ENCODE data around the gene HOXC10. TPM values are rescaled to one million over a fixed set of nuclear protein-coding genes. Genes with fewer than 3 reads are reported as not detected.

Gene HOXC10
- total and polyA plus RNA-seq, 3 experiments from 2014 or later: not detected

DNA sequence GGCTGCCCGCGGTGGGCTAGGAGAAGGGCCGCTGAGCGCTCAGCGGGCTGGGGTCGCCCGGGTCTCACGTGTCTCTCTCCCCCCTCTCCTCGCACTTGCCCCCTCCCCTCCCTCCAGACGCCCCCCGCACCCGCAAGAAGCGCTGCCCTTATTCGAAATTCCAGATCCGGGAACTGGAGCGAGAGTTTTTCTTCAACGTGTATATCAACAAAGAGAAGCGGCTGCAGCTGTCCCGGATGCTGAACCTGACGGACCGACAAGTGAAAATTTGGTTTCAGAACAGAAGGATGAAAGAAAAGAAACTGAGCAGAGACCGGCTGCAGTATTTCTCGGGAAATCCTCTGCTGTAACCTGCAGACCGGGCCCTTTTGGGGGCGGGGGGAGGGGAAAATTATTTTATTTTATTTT, 9.9 kb upstream of the HOXC10 start:
- no peak overlapping the region for H3K4me3 ChIP-seq (ENCODE audit: low read length)
- Mint-ChIP-seq H3K4me1 (peaks cover 25 to 40% (median 31%) of the 10 kb centered on the region in 3 donors), H3K9me3 (peaks cover 0 to 17% (median 12%) of the 10 kb centered on the region in 5 donors), H3K4me3 (peak overlapping the region; percentile 40 to 83 (median 68)), H3K36me3 (no peaks in the 10 kb centered on the region), H3K27ac (peak overlapping the region in 2 of 8 donors; percentile 38 to 61), H3K27me3 (peaks cover 89 to 92% of the 10 kb centered on the region in 2 donors)
- DNase-seq: no peak
- peaks cover 96% of the 10 kb centered on the region for H3K27me3 ChIP-seq (ENCODE audit: insufficient read depth, low read length, poor library complexity, severe bottlenecking)
- ChIA-PET POLR2A (no interaction called here), CTCF (interaction anchor here (1.1 kb wide), 1 partner anchor 31 kb away, joined by 4 read pairs; no protein-coding TSS in a partner anchor)
- H3K27ac ChIP-seq (ENCODE audit: low read depth, low read length): no peak overlapping the region
- H3K36me3 ChIP-seq (ENCODE audit: insufficient read depth, low read length): no peaks in the 10 kb centered on the region
- no peaks in the 10 kb centered on the region for H3K9me3 ChIP-seq (ENCODE audit: low read length)
- H3K4me1 ChIP-seq (ENCODE audit: insufficient read depth, low read length): peaks cover 21% of the 10 kb centered on the region

DNA sequence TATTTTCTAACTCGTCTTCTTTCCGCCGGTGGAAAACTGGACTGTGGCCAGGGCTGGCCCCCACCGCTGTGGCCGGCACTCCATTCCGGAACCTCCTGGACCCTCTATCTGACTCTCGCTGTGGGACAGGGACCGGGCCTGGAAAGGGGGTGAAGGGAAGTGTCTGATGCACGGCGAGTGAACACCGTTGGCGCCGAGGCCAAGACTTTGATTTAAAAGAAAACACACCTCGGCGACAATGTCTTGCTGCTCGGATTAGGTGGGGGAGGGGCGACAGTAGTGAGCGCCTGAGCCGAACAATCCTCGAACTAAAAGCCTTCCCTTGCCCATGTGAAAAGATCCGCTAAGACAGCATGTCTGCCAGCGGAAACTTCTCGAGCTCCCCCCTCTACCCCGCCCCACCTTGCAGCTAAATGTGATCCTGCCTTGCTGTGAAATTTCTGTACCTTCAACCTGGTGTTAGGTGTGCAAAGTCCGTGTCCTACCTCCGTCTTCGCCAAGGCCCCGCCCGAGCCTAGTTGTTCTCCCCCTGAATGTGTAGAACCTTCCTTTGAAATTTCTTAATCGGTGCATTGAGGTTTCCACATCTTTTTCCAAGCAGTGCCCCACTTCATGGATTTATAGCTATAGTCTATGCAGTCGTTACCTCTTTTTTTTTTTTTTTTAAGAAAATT, 9.3 kb upstream of the HOXC10 start:
- ChIA-PET POLR2A (no interaction called here), CTCF (interaction anchor here (1.1 to 1.2 kb wide), 2 partner anchors 30 to 230 kb away, joined by 3 to 4 read pairs; no protein-coding TSS in a partner anchor)
- Mint-ChIP-seq H3K36me3 (no peaks in the 10 kb centered on the region), H3K4me1 (peaks cover 28 to 40% (median 35%) of the 10 kb centered on the region in 3 donors), H3K27me3 (peaks cover 89 to 92% of the 10 kb centered on the region in 2 donors), H3K9me3 (peaks cover 0 to 17% (median 12%) of the 10 kb centered on the region in 5 donors), H3K4me3 (peak overlapping the region; percentile 16 to 73 (median 64)), H3K27ac (peak overlapping the region in 3 of 8 donors; percentile 38 to 54 (median 38))
- Histone ChIP-seq H3K27me3 (ENCODE audit: insufficient read depth, low read length, poor library complexity, severe bottlenecking) (peaks cover 96% of the 10 kb centered on the region), H3K27ac (ENCODE audit: low read depth, low read length) (no peak overlapping the region), H3K9me3 (ENCODE audit: low read length) (no peaks in the 10 kb centered on the region), H3K4me1 (ENCODE audit: insufficient read depth, low read length) (peaks cover 21% of the 10 kb centered on the region), H3K36me3 (ENCODE audit: insufficient read depth, low read length) (no peaks in the 10 kb centered on the region), H3K4me3 (ENCODE audit: low read length) (no peak overlapping the region)
- DNase-seq: no peak

DNA sequence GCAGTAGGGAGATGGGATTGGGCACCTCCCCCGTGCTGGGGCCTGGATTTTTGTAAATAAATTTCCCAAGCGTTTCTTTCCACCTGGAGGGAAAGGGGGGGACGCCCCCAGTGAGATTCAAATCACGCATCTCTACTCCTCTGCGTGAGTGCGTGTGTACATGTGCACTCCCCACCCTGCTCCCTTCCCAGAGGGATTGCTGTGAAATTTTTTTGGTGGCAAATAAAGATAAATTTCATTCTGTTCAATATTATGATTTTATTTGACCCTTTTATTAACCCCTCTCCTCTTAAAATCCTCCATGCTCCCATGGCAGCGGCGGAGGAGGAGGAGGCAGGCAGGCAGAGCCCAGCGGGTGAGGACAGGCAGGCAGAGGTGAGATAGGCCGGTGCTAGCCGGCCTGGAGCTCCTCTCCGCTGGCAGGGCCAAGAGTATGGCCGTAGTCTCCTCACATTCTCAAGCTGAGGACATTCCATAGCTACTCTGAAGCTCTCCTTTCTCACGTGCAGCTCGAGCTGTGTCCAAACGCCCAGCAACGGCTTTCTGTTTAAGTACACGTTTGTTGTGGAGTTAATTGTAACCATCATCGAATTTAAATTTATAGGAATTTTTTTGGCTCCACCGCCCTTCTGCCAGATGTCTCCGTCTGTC, 8.6 kb upstream of the HOXC10 start:
- no peak overlapping the region for H3K27ac ChIP-seq (ENCODE audit: low read depth, low read length)
- H3K9me3 ChIP-seq (ENCODE audit: low read length): no peaks in the 10 kb centered on the region
- H3K27me3 Mint-ChIP-seq: peaks cover 89 to 92% of the 10 kb centered on the region in 2 donors
- no peak overlapping the region for H3K4me3 ChIP-seq (ENCODE audit: low read length)
- no peaks in the 10 kb centered on the region for H3K36me3 Mint-ChIP-seq
- peak overlapping the region in 2 of 7 donors; percentile 34 to 40 for H3K4me3 Mint-ChIP-seq
- H3K27ac Mint-ChIP-seq: peak overlapping the region in 1 of 8 donors; percentile 38
- peaks cover 92% of the 10 kb centered on the region for H3K27me3 ChIP-seq (ENCODE audit: insufficient read depth, low read length, poor library complexity, severe bottlenecking)
- peaks cover 0 to 16% (median 12%) of the 10 kb centered on the region in 5 donors for H3K9me3 Mint-ChIP-seq
- H3K36me3 ChIP-seq (ENCODE audit: insufficient read depth, low read length): no peaks in the 10 kb centered on the region
- ChIA-PET CTCF (interaction anchor here (1.1 to 1.2 kb wide), 3 partner anchors 30 to 230 kb away, joined by 3 to 4 read pairs (median 3); no protein-coding TSS in a partner anchor), POLR2A (no interaction called here)
- peaks cover 21% of the 10 kb centered on the region for H3K4me1 ChIP-seq (ENCODE audit: insufficient read depth, low read length)
- H3K4me1 Mint-ChIP-seq: peaks cover 31 to 40% (median 35%) of the 10 kb centered on the region in 3 donors
- no peak for DNase-seq

DNA sequence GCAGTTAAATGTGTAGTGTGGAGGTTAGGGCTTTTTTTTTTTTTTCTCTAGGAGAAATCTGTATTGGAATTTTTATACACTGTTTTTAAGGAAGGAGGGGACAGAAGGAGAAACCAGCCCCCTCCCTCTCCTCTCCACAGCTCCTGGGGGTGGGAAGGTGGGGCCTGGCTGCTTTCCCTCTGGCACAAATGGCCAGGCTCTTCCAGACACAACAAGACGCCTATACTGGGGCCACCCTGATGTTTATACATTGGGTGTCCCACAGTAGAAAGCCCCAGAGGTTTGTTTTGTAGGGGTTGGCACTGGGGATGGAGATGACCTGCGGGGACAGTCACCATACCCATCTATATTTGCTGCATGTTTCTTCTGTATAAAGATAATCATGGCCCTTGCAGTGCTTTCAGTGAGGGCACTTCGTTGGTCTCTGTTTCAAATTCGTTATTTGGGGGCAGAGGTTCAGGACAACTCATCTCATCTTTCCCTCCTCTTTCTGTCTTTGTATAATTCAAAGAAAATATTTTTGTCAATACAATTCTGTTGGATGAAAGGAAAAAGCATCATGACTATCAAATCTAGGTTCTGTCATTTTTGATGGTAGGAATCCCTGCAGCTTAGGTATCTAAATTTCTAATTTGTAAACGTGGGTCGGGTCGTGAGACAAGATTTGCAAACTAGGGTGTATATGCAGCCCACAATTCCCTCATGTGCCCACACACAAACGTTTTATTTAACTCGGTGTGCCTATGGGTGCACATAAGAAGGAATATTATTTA, 7.9 kb upstream of the HOXC10 start:
- ChIA-PET CTCF (interaction anchor here (0.7 to 1.2 kb wide), 3 partner anchors 23 to 231 kb away, joined by 3 read pairs; no protein-coding TSS in a partner anchor), POLR2A (no interaction called here)
- H3K27me3 Mint-ChIP-seq: peaks cover 89 to 92% of the 10 kb centered on the region in 2 donors
- H3K9me3 ChIP-seq (ENCODE audit: low read length): no peaks in the 10 kb centered on the region
- H3K4me1 Mint-ChIP-seq: peaks cover 31 to 40% (median 35%) of the 10 kb centered on the region in 3 donors
- peaks cover 92% of the 10 kb centered on the region for H3K27me3 ChIP-seq (ENCODE audit: insufficient read depth, low read length, poor library complexity, severe bottlenecking)
- peak overlapping the region in 3 of 7 donors; percentile 11 to 43 (median 34) for H3K4me3 Mint-ChIP-seq
- no peak overlapping the region for H3K27ac ChIP-seq (ENCODE audit: low read depth, low read length)
- H3K9me3 Mint-ChIP-seq: peaks cover 0 to 16% (median 10%) of the 10 kb centered on the region in 5 donors
- no peaks in the 10 kb centered on the region for H3K36me3 Mint-ChIP-seq
- H3K36me3 ChIP-seq (ENCODE audit: insufficient read depth, low read length): no peaks in the 10 kb centered on the region
- H3K27ac Mint-ChIP-seq: peak overlapping the region in 1 of 8 donors; percentile 38
- no peak for DNase-seq
- H3K4me1 ChIP-seq (ENCODE audit: insufficient read depth, low read length): peaks cover 21% of the 10 kb centered on the region
- H3K4me3 ChIP-seq (ENCODE audit: low read length): no peak overlapping the region

DNA sequence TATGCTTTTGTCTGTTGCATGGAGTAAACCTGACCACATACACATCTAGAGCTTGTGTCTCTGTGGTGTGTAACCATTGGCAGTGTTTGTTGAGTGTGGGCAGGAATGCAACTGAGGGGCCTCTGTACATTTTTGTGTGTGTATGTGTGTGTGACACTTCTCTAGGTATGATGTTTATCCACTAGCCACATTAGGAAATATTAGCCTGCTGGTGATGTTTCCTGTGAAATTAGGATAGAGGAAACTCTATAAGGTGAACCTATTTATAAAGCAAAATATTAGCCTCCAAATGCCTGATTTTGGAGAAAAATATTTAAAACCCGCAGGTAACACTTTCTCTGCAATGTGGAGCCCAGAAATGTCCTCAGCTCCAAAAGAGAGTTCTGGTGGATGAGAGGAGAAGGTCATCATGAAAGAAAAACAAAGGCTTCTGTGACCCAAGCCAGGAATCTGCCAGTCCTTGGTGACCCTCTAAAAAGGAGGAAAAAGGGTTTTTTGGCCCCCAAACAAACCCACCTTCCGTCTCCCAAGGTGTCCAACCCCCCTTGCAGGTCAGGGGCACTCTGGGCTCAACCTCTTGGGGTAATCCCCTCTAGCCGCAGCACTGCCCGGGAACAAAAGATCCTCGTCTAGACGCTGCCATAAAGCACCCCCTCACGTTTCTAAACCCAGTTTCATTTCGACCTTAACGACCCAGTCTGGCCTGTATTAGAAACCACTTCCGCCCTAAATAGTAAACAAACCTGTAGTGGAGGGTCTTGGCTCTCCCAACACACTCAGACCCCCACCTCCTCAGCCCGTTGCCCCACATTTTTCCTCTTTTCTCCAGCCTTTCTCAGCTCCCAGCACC, 7.1 kb upstream of the HOXC10 start:
- Mint-ChIP-seq H3K36me3 (no peaks in the 10 kb centered on the region), H3K4me1 (peaks cover 29 to 38% (median 34%) of the 10 kb centered on the region in 3 donors), H3K27ac (peak overlapping the region in 2 of 8 donors; percentile 38 to 39), H3K27me3 (peaks cover 88 to 92% of the 10 kb centered on the region in 2 donors), H3K4me3 (peak overlapping the region in 3 of 7 donors; percentile 16 to 54 (median 20)), H3K9me3 (peaks cover 0 to 15% (median 8%) of the 10 kb centered on the region in 5 donors)
- Histone ChIP-seq H3K27ac (ENCODE audit: low read depth, low read length) (no peak overlapping the region), H3K27me3 (ENCODE audit: insufficient read depth, low read length, poor library complexity, severe bottlenecking) (peaks cover 92% of the 10 kb centered on the region), H3K4me1 (ENCODE audit: insufficient read depth, low read length) (peaks cover 21% of the 10 kb centered on the region), H3K9me3 (ENCODE audit: low read length) (no peaks in the 10 kb centered on the region), H3K4me3 (ENCODE audit: low read length) (no peak overlapping the region), H3K36me3 (ENCODE audit: insufficient read depth, low read length) (no peaks in the 10 kb centered on the region)
- DNase-seq: no peak
- POLR2A ChIA-PET: no interaction called here
- CTCF ChIA-PET: interaction anchor here (0.7 to 1.8 kb wide), 3 partner anchors 9 to 66 kb away, joined by 3 to 4 read pairs (median 3); no protein-coding TSS in a partner anchor

DNA sequence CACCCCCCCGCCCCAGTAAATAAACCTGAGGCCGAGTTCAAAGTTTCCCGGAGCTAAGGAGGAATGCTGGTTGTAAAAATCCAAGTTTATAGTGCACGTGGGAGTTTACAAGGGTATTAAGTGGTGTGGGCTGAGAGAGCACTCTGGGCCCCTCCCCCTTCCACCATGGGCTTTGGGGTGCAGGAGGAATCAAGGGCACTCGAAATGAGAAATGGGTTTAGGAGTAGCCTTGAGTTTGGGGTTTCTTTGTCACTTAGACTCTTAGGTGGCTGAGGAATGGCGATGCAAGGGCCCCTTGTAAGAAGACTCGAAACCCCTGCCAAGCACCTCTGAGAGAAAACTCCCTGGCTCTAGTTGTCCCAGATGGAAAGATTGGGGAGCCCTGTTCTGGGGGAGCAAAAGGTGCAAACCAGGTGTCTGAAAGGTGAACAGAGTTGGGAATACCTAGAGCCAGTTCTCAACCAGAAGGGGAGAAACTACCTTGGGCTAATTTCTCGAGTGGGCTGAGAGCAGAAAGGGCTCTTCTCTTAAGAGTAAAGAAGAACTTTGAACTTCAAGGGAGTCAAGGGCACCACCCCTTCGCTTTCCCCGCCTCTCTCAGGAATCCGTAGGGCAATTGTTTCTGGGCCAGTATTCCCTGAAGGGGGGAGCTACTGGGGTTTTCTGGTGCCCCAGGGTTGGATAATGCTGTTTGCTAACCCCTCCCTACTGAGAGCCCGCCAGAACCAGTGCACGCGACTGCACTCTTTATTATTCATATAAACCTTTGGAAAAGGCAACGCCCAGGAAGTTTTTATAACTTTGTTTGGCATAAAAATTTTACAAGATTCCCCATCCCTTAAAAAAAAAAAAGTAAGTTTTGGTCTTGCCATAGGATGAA, 6.2 kb upstream of the HOXC10 start:
- CTCF ChIA-PET: interaction anchor here (1.8 kb wide), 1 partner anchor 9 kb away, joined by 4 read pairs; no protein-coding TSS in a partner anchor
- DNase-seq: no peak
- no peaks in the 10 kb centered on the region for H3K36me3 ChIP-seq (ENCODE audit: insufficient read depth, low read length)
- peaks cover 0 to 12% (median 3%) of the 10 kb centered on the region in 5 donors for H3K9me3 Mint-ChIP-seq
- POLR2A ChIA-PET: interaction anchor here (0.7 kb wide), 1 partner anchor 15 kb away, joined by 5 read pairs; no protein-coding TSS in a partner anchor
- peaks cover 19% of the 10 kb centered on the region for H3K4me1 ChIP-seq (ENCODE audit: insufficient read depth, low read length)
- H3K27me3 ChIP-seq (ENCODE audit: insufficient read depth, low read length, poor library complexity, severe bottlenecking): peaks cover 92% of the 10 kb centered on the region
- no peaks in the 10 kb centered on the region for H3K36me3 Mint-ChIP-seq
- no peaks in the 10 kb centered on the region for H3K9me3 ChIP-seq (ENCODE audit: low read length)
- peaks cover 23 to 35% (median 28%) of the 10 kb centered on the region in 3 donors for H3K4me1 Mint-ChIP-seq
- no peak overlapping the region for H3K4me3 ChIP-seq (ENCODE audit: low read length)
- peak overlapping the region in 1 of 7 donors; percentile 12 for H3K4me3 Mint-ChIP-seq
- peak overlapping the region in 1 of 8 donors; percentile 38 for H3K27ac Mint-ChIP-seq
- peaks cover 89 to 95% of the 10 kb centered on the region in 2 donors for H3K27me3 Mint-ChIP-seq
- no peak overlapping the region for H3K27ac ChIP-seq (ENCODE audit: low read depth, low read length)
